CD8-positive, alpha-beta memory T cell (primary cell): Measurements from ENCODE around the gene CHIA. TPM values are rescaled to one million over a fixed set of nuclear protein-coding genes. Genes with fewer than 3 reads are reported as not detected.
A peak's percentile ranks its signal among the peaks of the same experiment; 100 is the strongest.

Experiments
- CTCF ChIA-PET: fragments of 350-600 bp; sonication (Branson Sonifier 250); formaldehyde crosslinking; loops from one replicate; lab custom pipeline; 2021; ENCODE audit warnings: antibody characterized with exemption; lab: Charles Lee
- POLR2A ChIA-PET: fragments of 350-600 bp; sonication (Branson Sonifier 250); formaldehyde crosslinking; loops from one replicate; lab custom pipeline; 2021; ENCODE audit warnings: antibody characterized with exemption; lab: Charles Lee
- DNase-seq, 5 donors: peaks; one replicate each; pipeline versions ENCODE4 v3.0.0 to v3.0.0-alpha.2; 2020 to 2022; ENCODE audit warnings: mixed read lengths in 1 of 5
- H3K27ac ChIP-seq: one replicate; pipeline ENCODE4 v1.7.0; 2013; ENCODE audit warnings: low read depth, mild to moderate bottlenecking, low read length, moderate library complexity
- H3K27me3 ChIP-seq: 2 replicates; pipeline ENCODE4 v1.7.0; 2013; ENCODE audit warnings: low read length, mild to moderate bottlenecking; ENCODE audit not compliant: insufficient read depth, poor library complexity, severe bottlenecking
- H3K36me3 ChIP-seq: 2 replicates; pipeline ENCODE4 v1.7.0; 2013; ENCODE audit warnings: mild to moderate bottlenecking, low read length, moderate library complexity; ENCODE audit not compliant: insufficient read depth
- H3K4me1 ChIP-seq: 2 replicates; pipeline ENCODE4 v1.7.0; 2013; ENCODE audit warnings: mild to moderate bottlenecking, low read length, moderate library complexity; ENCODE audit not compliant: insufficient read depth
- H3K4me3 ChIP-seq: 2 replicates; pipeline ENCODE4 v1.7.0; 2013; ENCODE audit warnings: mild to moderate bottlenecking, low read length
- H3K9me3 ChIP-seq: 2 replicates; pipeline ENCODE4 v1.7.0; 2013; ENCODE audit warnings: mild to moderate bottlenecking, low read length
- H3K27ac Mint-ChIP-seq, 8 donors: one replicate each; pipeline ENCODE4 v1.8.0; 2020 to 2021; ENCODE audit warnings: mixed read lengths in 8 of 8, mild to moderate bottlenecking in 6 of 8, inconsistent platforms in 3 of 8, moderate library complexity in 3 of 8
- H3K27me3 Mint-ChIP-seq, 2 donors: one replicate each; pipeline ENCODE4 v1.8.0; 2020 to 2021; ENCODE audit warnings: mixed read lengths in 2 of 2, mild to moderate bottlenecking in 1 of 2, moderate library complexity in 1 of 2
- H3K36me3 Mint-ChIP-seq, 3 donors: one replicate each; pipeline ENCODE4 v1.8.0; 2020 to 2021; ENCODE audit warnings: mixed read lengths in 3 of 3, inconsistent platforms in 1 of 3, mild to moderate bottlenecking in 1 of 3
- H3K4me1 Mint-ChIP-seq, 3 donors: one replicate each; pipeline ENCODE4 v1.8.0; 2020 to 2021; ENCODE audit warnings: mixed read lengths in 3 of 3, inconsistent platforms in 1 of 3, mild to moderate bottlenecking in 1 of 3
- H3K4me3 Mint-ChIP-seq, 7 donors: one replicate each; pipeline ENCODE4 v1.8.0; 2020 to 2021; ENCODE audit warnings: mixed read lengths in 7 of 7, mild to moderate bottlenecking in 6 of 7, moderate library complexity in 4 of 7, inconsistent platforms in 2 of 7
- H3K9me3 Mint-ChIP-seq, 5 donors: one replicate each; pipeline ENCODE4 v1.8.0; 2020 to 2022; ENCODE audit warnings: mixed read lengths in 5 of 5, mild to moderate bottlenecking in 3 of 5, moderate library complexity in 2 of 5, inconsistent platforms in 1 of 5
- polyA plus RNA-seq: library from polyadenylated mRNA; unstranded; fragments of 300-500 nt; fragmentation: Illumina TruSeq; gene quantifications from one replicate; pipeline ENCODE4 v1.2.3, GENCODE V29; 2021
- total RNA-seq, 2 experiments: library from RNA; stranded (reverse); gene quantifications; one replicate each; pipeline ENCODE4 v1.2.3, GENCODE V29; 2021

CHIA gene
- total and polyA plus RNA-seq, 3 experiments from 2014 or later = not detected

DNA sequence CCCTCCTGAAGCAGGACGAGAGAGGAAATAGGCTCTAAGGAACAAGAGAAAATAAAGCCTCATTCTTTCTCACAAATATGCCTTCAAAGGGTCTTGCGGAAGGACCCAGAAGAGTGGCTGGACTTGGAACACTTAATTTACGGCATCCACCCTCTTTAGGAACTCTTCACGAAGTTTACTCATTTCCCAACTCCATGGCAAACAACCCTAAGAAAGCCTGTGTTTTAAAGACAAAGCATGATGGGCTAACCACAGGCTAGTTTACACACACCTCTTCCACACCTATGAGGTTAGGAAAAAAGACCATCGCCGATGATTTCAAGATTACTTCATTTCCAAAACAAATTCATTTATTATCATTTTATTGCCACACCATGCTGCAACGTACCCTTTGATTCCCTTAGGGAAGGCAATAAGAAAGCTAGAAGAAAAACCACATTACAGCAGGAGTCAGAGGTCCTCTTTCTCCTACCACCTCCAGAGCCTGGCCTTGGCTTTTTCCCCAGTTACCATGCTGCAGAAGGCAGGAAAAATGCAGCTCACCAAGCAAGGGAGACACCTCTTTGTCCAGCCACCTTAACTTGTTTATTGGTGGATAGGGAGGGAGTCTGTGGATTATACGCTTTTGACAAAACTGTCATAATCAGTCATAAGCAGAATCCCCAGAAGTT, 33.5 kb upstream of the CHIA start:
- ChIA-PET CTCF (no interaction called here), POLR2A (no interaction called here)
- H3K36me3 ChIP-seq = no peaks in the 10 kb centered on the region
- no peaks in the 10 kb centered on the region for H3K36me3 Mint-ChIP-seq
- DNase-seq = no peak
- H3K9me3 Mint-ChIP-seq = peaks cover 0 to 2% (median 0%) of the 10 kb centered on the region in 5 donors
- no peak overlapping the region for H3K27ac Mint-ChIP-seq
- peaks cover under 1 to 2% (median 1%) of the 10 kb centered on the region in 3 donors for H3K4me1 Mint-ChIP-seq
- peaks cover 0 to 3% of the 10 kb centered on the region in 2 donors for H3K27me3 Mint-ChIP-seq
- no peak overlapping the region for H3K4me3 Mint-ChIP-seq
- H3K27me3 ChIP-seq = no peaks in the 10 kb centered on the region
- H3K4me1 ChIP-seq = peaks cover 3% of the 10 kb centered on the region
- H3K4me3 ChIP-seq = no peak overlapping the region
- H3K27ac ChIP-seq = no peak overlapping the region
- H3K9me3 ChIP-seq = no peaks in the 10 kb centered on the region

DNA sequence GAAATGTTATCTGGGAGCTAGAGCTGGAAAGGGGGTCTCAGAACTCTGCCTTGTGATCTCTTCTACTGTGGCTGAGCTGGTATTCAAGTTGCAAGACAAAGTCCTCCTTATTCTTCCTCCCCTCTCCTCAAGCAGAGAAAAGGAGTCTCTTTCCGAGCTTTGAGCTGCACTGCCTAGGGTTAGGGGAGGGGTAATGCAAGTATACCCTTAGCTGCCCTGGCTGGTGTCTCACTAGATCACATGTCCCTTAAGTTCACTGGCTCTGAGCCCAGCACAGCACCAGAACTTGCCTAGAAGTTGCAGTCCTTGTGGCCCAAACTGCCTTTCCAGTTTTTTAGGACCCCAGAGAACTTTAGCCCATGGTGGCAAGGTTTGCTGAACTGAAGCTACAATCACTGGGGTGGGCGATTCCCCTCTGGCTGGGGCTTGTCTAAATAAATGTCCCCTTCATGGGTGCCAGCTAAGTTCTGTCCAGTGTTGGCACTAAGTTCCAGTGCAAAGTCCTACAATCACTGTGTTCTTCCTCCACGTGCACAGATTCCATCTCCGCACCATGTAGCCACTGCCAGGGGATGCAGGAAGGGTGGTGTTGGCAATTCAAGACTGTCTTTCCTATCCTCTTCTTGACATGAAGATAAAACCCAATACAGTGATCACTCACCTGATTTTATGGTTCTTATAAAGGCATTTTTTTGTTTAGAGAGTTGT, 22.7 kb upstream of the CHIA start:
- peaks cover 8% of the 10 kb centered on the region for H3K4me1 ChIP-seq
- H3K27ac ChIP-seq = no peak overlapping the region
- H3K36me3 ChIP-seq = no peaks in the 10 kb centered on the region
- H3K4me3 ChIP-seq = no peak overlapping the region
- Mint-ChIP-seq H3K27me3 (peaks cover 30 to 36% of the 10 kb centered on the region in 2 donors), H3K27ac (no peak overlapping the region), H3K4me1 (peaks cover 0 to 11% (median 4%) of the 10 kb centered on the region in 3 donors), H3K36me3 (peaks cover 0 to 39% (median 0%) of the 10 kb centered on the region in 3 donors), H3K4me3 (no peak overlapping the region), H3K9me3 (peaks cover 2 to 17% (median 11%) of the 10 kb centered on the region in 5 donors)
- ChIA-PET POLR2A (no interaction called here), CTCF (interaction anchor here (1.0 to 1.4 kb wide), 2 partner anchors 16 to 81 kb away, joined by 3 read pairs; no protein-coding TSS in a partner anchor)
- no peaks in the 10 kb centered on the region for H3K9me3 ChIP-seq
- DNase-seq = no peak
- peaks cover 17% of the 10 kb centered on the region for H3K27me3 ChIP-seq

DNA sequence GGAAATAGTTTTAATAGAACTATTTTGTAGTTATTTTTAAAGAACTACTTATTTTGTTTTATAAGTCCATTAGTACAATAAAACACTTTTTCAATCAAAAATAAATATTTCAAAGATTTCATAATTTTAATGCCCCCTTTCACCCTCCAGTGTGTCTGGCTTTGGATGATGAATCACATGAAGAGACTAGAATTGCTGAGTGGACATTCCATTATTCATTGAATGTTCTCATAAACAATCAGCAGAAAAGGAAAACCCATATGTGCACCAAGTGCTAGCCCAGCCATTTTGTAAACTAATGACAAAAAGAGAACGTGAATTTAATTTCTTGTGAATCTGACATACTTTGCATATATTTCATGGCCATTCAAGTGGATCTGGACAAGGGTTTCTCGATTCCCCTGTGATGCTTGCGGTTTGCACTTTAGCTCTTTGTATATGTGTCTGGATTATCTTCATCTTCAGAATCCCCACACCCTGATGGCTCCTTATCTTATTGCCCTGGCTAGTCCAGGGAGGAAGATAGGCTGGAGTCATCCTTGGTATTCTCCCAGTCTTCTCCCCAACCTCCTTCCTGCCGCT, 20.7 kb upstream of the CHIA start:
- Mint-ChIP-seq H3K4me3 (no peak overlapping the region), H3K36me3 (peaks cover 0 to 29% (median 0%) of the 10 kb centered on the region in 3 donors), H3K9me3 (peaks cover 2 to 17% (median 9%) of the 10 kb centered on the region in 5 donors), H3K27me3 (peaks cover 30 to 35% of the 10 kb centered on the region in 2 donors), H3K27ac (no peak overlapping the region), H3K4me1 (peaks cover 8 to 18% (median 8%) of the 10 kb centered on the region in 3 donors)
- ChIA-PET CTCF (no interaction called here), POLR2A (no interaction called here)
- Histone ChIP-seq H3K4me3 (no peak overlapping the region), H3K4me1 (peaks cover 8% of the 10 kb centered on the region), H3K27ac (no peak overlapping the region), H3K9me3 (no peaks in the 10 kb centered on the region), H3K36me3 (no peaks in the 10 kb centered on the region), H3K27me3 (peaks cover 17% of the 10 kb centered on the region)
- DNase-seq = no peak

DNA sequence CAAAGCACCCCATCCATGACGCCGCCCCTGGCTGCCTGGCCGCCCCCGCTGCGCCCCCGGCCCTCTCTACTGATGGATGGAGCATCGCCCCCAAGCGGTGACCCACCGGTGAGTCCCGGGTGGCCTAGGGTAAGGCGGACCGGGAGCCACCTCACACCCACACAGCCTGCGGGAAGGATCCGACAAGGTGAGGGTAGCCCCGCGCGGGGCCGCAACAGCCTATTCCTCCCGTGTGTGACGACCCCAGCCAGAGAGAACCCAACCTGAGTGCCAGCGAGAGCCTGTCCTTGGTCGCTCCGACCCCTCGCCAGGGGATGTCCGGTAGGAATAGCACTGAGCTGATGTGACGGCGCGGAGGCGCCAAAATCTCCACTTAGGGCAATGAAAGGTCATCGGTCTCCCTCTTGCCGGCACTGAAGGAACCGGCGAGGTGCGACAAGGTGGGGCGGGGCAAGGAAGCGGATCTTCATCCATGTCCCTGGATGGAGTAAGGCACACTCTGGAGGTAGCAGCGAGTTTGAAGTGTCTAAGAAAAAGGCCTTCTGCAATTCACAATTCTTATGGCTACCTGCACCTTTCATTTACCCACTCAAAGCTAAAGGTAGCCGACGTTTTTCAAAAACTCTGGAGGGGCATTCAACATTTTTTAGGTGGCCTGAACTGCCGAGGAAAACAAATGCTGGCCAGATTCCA, 19.7 kb upstream of the CHIA start:
- Mint-ChIP-seq H3K4me1 (peaks cover 12 to 27% (median 18%) of the 10 kb centered on the region in 3 donors), H3K27me3 (peaks cover 30 to 35% of the 10 kb centered on the region in 2 donors), H3K27ac (no peak overlapping the region), H3K9me3 (peaks cover 0 to 9% (median 5%) of the 10 kb centered on the region in 5 donors), H3K4me3 (peak overlapping the region in 5 of 7 donors; percentile 56 to 82 (median 58)), H3K36me3 (peaks cover 0 to 21% (median 0%) of the 10 kb centered on the region in 3 donors)
- no peak overlapping the region for H3K27ac ChIP-seq
- peak in 1 of 5 donors; percentile 5 for DNase-seq
- H3K4me1 ChIP-seq = peaks cover 8% of the 10 kb centered on the region
- peaks cover 17% of the 10 kb centered on the region for H3K27me3 ChIP-seq
- no peaks in the 10 kb centered on the region for H3K9me3 ChIP-seq
- CTCF ChIA-PET = interaction anchor here (1.5 kb wide), 1 partner anchor 74 kb away, joined by 3 read pairs; no protein-coding TSS in a partner anchor
- POLR2A ChIA-PET = no interaction called here
- H3K36me3 ChIP-seq = no peaks in the 10 kb centered on the region
- peak overlapping the region; percentile 23 for H3K4me3 ChIP-seq

DNA sequence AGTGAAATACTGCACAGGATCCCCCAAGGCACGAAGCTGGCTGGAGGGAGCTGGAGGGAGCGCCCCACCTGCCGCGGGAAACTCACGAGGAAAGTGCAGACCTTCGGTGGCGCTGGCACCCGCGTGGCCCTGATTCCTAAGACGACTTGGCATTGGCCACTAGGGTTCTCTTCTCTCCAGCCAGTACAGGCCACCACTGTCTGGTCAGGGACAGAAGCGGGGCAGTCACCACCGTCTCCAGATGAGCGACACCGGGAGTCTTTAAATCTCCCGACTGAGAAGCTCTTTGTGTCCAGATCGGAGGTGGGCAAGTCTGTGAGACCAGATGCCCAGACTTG, 19.2 kb upstream of the CHIA start:
- no peaks in the 10 kb centered on the region for H3K9me3 ChIP-seq
- no peaks in the 10 kb centered on the region for H3K36me3 ChIP-seq
- Mint-ChIP-seq H3K4me1 (peaks cover 12 to 31% (median 21%) of the 10 kb centered on the region in 3 donors), H3K27ac (peak overlapping the region in 1 of 8 donors; percentile 18), H3K27me3 (peaks cover 30 to 33% of the 10 kb centered on the region in 2 donors), H3K4me3 (peak overlapping the region in 4 of 7 donors; percentile 52 to 62 (median 56)), H3K36me3 (peaks cover 0 to 16% (median 0%) of the 10 kb centered on the region in 3 donors), H3K9me3 (peaks cover 0 to 4% (median 0%) of the 10 kb centered on the region in 5 donors)
- peaks cover 8% of the 10 kb centered on the region for H3K4me1 ChIP-seq
- DNase-seq = no peak
- POLR2A ChIA-PET = no interaction called here
- H3K4me3 ChIP-seq = peak overlapping the region; percentile 23
- CTCF ChIA-PET = interaction anchor here (1.5 kb wide), 1 partner anchor 75 kb away, joined by 3 read pairs; no protein-coding TSS in a partner anchor
- peaks cover 17% of the 10 kb centered on the region for H3K27me3 ChIP-seq
- no peak overlapping the region for H3K27ac ChIP-seq

DNA sequence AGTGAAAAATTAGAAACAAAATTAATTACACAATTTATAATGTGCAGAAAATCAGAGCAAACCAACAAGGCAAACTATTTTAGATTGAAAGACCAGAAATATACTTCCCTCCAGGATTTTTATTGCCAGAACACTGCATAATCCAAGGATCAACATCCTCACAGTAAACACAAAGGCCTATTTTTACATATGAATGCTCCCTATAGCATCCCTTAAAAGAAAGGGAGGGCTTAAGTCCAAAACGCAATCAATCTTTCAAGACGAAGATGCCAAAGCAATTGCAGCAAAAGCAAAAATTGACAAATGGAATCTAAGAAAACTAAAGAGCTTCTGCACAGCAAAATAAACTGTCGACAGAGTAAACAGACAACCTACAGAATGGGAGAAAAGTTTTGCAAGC, 18.6 kb upstream of the CHIA start:
- H3K4me1 Mint-ChIP-seq = peaks cover 12 to 33% (median 23%) of the 10 kb centered on the region in 3 donors
- POLR2A ChIA-PET = no interaction called here

DNA sequence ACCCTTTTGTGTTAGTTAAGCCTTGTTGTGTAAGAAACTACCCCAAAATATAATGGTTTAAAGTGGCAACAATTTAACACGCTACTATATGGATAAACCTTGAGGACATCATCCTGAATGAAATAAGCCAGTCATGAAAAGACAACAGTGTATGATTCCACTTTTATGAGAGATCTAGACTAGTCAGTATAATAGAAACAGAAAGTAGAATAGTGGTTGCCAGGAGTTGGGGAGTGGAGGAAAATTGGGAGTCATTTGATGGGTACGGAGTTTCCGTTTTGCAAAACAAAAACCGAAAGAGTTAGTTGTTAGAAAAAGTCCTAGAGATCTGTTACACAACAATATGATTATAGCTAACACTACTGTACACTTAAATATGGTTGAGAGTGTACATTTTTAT, 16.0 kb upstream of the CHIA start:
- POLR2A ChIA-PET = no interaction called here
- Histone ChIP-seq H3K4me1 (peaks cover 8% of the 10 kb centered on the region), H3K36me3 (no peaks in the 10 kb centered on the region), H3K9me3 (no peaks in the 10 kb centered on the region), H3K27me3 (peaks cover 17% of the 10 kb centered on the region), H3K27ac (no peak overlapping the region), H3K4me3 (no peak overlapping the region)
- peak overlapping the region in 6 of 7 donors; percentile 14 to 70 (median 54) for H3K4me3 Mint-ChIP-seq
- H3K27ac Mint-ChIP-seq = peak overlapping the region in 4 of 8 donors; percentile 7 to 55 (median 14)
- H3K27me3 Mint-ChIP-seq = peaks cover 30 to 32% of the 10 kb centered on the region in 2 donors
- peaks cover 0 to 10% (median 0%) of the 10 kb centered on the region in 3 donors for H3K36me3 Mint-ChIP-seq
- DNase-seq = no peak
- H3K9me3 Mint-ChIP-seq = peaks cover 0 to 2% (median 0%) of the 10 kb centered on the region in 5 donors
- CTCF ChIA-PET = interaction anchor here (0.9 kb wide), 1 partner anchor 19 kb away, joined by 3 read pairs; no protein-coding TSS in a partner anchor
- H3K4me1 Mint-ChIP-seq = peaks cover 15 to 42% (median 32%) of the 10 kb centered on the region in 3 donors

More for the DNA sequence above, 18.6 kb upstream of the CHIA start:
- H3K9me3 ChIP-seq = no peaks in the 10 kb centered on the region
- H3K36me3 ChIP-seq = no peaks in the 10 kb centered on the region
- Mint-ChIP-seq H3K27ac (no peak overlapping the region), H3K4me3 (peak overlapping the region in 1 of 7 donors; percentile 52), H3K36me3 (peaks cover 0 to 14% (median 0%) of the 10 kb centered on the region in 3 donors), H3K27me3 (peaks cover 30 to 32% of the 10 kb centered on the region in 2 donors), H3K9me3 (peaks cover 0 to 2% (median 0%) of the 10 kb centered on the region in 5 donors)
- no peak overlapping the region for H3K4me3 ChIP-seq
- DNase-seq = no peak
- CTCF ChIA-PET = interaction anchor here (1.5 kb wide), 1 partner anchor 75 kb away, joined by 3 read pairs; no protein-coding TSS in a partner anchor
- H3K27me3 ChIP-seq = peaks cover 17% of the 10 kb centered on the region
- H3K27ac ChIP-seq = no peak overlapping the region
- peaks cover 8% of the 10 kb centered on the region for H3K4me1 ChIP-seq
